DOHH2 (cell line): ENCODE data around the gene CACTIN.
"Not testable (repeated sequence)": the region's sequence is repeated elsewhere in the genome, so short reads cannot be mapped to it uniquely, and the experiment has no call there.

ENCODE experiments used
- H3F3A ChIP-seq: fragments of 200-600 bp; sonication (generic), shearing (Covaris generic); 2 replicates; pipeline ENCODE4 v1.6.0; 2016; ENCODE audit warnings: antibody characterized with exemption, mild to moderate bottlenecking; ENCODE audit not compliant: control insufficient read depth, insufficient read depth
- H3K27ac ChIP-seq: fragments of 200-600 bp; sonication (generic); 2 replicates; pipeline ENCODE4 v1.5.1; 2014; ENCODE audit warnings: low read depth, mild to moderate bottlenecking, low read length, moderate library complexity
- H3K27me3 ChIP-seq: fragments of 200-600 bp; sonication (generic); 2 replicates; pipeline ENCODE4 v1.6.1; 2014; ENCODE audit warnings: mild to moderate bottlenecking, low read length, mixed read lengths; ENCODE audit not compliant: control insufficient read depth
- H3K36me3 ChIP-seq: fragments of 200-600 bp; sonication (generic); 2 replicates; pipeline ENCODE4 v1.6.1; 2014; ENCODE audit warnings: mild to moderate bottlenecking, low read length, moderate library complexity, mixed read lengths; ENCODE audit not compliant: control insufficient read depth
- H3K4me1 ChIP-seq: fragments of 200-600 bp; sonication (generic); 2 replicates; pipeline ENCODE4 v1.6.1; 2014; ENCODE audit warnings: mild to moderate bottlenecking, low read length, mixed read lengths; ENCODE audit not compliant: control insufficient read depth
- H3K4me2 ChIP-seq: fragments of 200-600 bp; sonication (generic); 2 replicates; pipeline ENCODE4 v1.6.0; 2014; ENCODE audit warnings: mild to moderate bottlenecking, low read length, moderate library complexity
- H3K4me3 ChIP-seq: fragments of 200-600 bp; sonication (generic); 2 replicates; pipeline ENCODE4 v1.5.1; 2014; ENCODE audit warnings: mild to moderate bottlenecking, low read length, mixed read lengths
- H3K79me2 ChIP-seq: fragments of 200-600 bp; sonication (generic); 2 replicates; pipeline ENCODE4 v1.6.1; 2014; ENCODE audit warnings: mild to moderate bottlenecking, low read length, mixed read lengths; ENCODE audit not compliant: control insufficient read depth
- H3K9me2 ChIP-seq: fragments of 200-600 bp; sonication (generic); replicated peaks from 2 replicates; pipeline ENCODE4 v1.6.1; 2014; ENCODE audit warnings: mild to moderate bottlenecking, low read length, mixed read lengths; ENCODE audit not compliant: control insufficient read depth
- H3K9me3 ChIP-seq: fragments of 200-600 bp; sonication (generic); 2 replicates; pipeline ENCODE4 v1.6.1; 2014; ENCODE audit warnings: antibody characterized with exemption, low read length, mixed read lengths; ENCODE audit not compliant: control insufficient read depth, insufficient read depth
- H4K20me1 ChIP-seq: fragments of 200-600 bp; sonication (generic); 2 replicates; pipeline ENCODE4 v1.6.0; 2014; ENCODE audit warnings: low read depth, mild to moderate bottlenecking, antibody characterized with exemption, low read length, moderate library complexity; ENCODE audit not compliant: control insufficient read depth, insufficient read depth
- CTCF ChIP-seq: fragments of 200-600 bp; sonication (generic); IDR thresholded peaks from one replicate; pipeline ENCODE4 v1.5.1; 2014; ENCODE audit warnings: antibody characterized with exemption, mild to moderate bottlenecking, low read depth, low read length; ENCODE audit not compliant: poor library complexity, severe bottlenecking
- EZH2phosphoT487 ChIP-seq: fragments of 200-600 bp; sonication (generic); IDR thresholded peaks from 2 replicates; pipeline ENCODE4 v1.6.1; 2017; ENCODE audit warnings: borderline replicate concordance, mild to moderate bottlenecking, antibody characterized with exemption, low read length, moderate library complexity, mixed read lengths

The CACTIN gene

GRCh38 chr19:3632739-3633558 lies 6.4 kb upstream of the CACTIN start:
- no peaks in the 10 kb centered on the region for H3K27me3 ChIP-seq
- H4K20me1 ChIP-seq: no peaks in the 10 kb centered on the region
- H3K4me3 ChIP-seq: no peak overlapping the region
- H3K27ac ChIP-seq: no peak overlapping the region
- H3K9me3 ChIP-seq: no peaks in the 10 kb centered on the region
- TF ChIP-seq CTCF (no peak), EZH2phosphoT487 (no peak)
- H3K79me2 ChIP-seq: no peaks in the 10 kb centered on the region
- H3F3A ChIP-seq: no peaks in the 10 kb centered on the region
- H3K4me1 ChIP-seq: no peaks in the 10 kb centered on the region
- no peaks in the 10 kb centered on the region for H3K9me2 ChIP-seq
- no peak overlapping the region for H3K4me2 ChIP-seq
- H3K36me3 ChIP-seq: no peaks in the 10 kb centered on the region

- Histone ChIP-seq H3K27me3 (no peaks in the 10 kb centered on the region), H3K9me2 (no peaks in the 10 kb centered on the region), H3K9me3 (no peaks in the 10 kb centered on the region), H3K36me3 (no peaks in the 10 kb centered on the region), H3K4me1 (peaks cover 3% of the 10 kb centered on the region), H3F3A (no peaks in the 10 kb centered on the region), H3K4me2 (no peak overlapping the region), H4K20me1 (no peaks in the 10 kb centered on the region), H3K27ac (no peak overlapping the region), H3K4me3 (no peak overlapping the region), H3K79me2 (no peaks in the 10 kb centered on the region)
- no peak for TF ChIP-seq EZH2phosphoT487
- TF ChIP-seq CTCF: no peak
These were observed 5.5 kb upstream of the CACTIN start for GRCh38 chr19:3632098-3632497.

- Histone ChIP-seq H3K36me3 (no peaks in the 10 kb centered on the region), H3K9me3 (no peaks in the 10 kb centered on the region), H3K27me3 (no peaks in the 10 kb centered on the region), H3K79me2 (peaks cover 3% of the 10 kb centered on the region), H3K9me2 (no peaks in the 10 kb centered on the region), H3K4me1 (peaks cover 4% of the 10 kb centered on the region), H3K4me3 (no peak overlapping the region), H3K27ac (no peak overlapping the region), H3K4me2 (no peak overlapping the region), H3F3A (no peaks in the 10 kb centered on the region), H4K20me1 (no peaks in the 10 kb centered on the region)
- no peak for TF ChIP-seq CTCF
- TF ChIP-seq EZH2phosphoT487: no peak
These were observed 4.7 kb upstream of the CACTIN start for GRCh38 chr19:3631053-3631861.

GRCh38 chr19:3628766-3629165 lies 2.2 kb upstream of the CACTIN start:
- not testable (repeated sequence) for H4K20me1 ChIP-seq, H3K9me2 ChIP-seq, H3F3A ChIP-seq, H3K27me3 ChIP-seq, H3K4me3 ChIP-seq, H3K4me2 ChIP-seq, H3K27ac ChIP-seq, H3K36me3 ChIP-seq, H3K9me3 ChIP-seq
- H3K79me2 ChIP-seq: peaks cover 27% of the 10 kb centered on the region
- H3K4me1 ChIP-seq: peaks cover 18% of the 10 kb centered on the region
